Immature natural killer cell (primary cell): ENCODE measurements around the gene TRAK2. TPM values are rescaled to one million over a fixed set of nuclear protein-coding genes. Genes with fewer than 3 reads are reported as not detected.
A peak's percentile ranks its signal among the peaks of the same experiment; 100 is the strongest.
"Not testable (repeated sequence)": the region's sequence is repeated elsewhere in the genome, so short reads cannot be mapped to it uniquely, and the experiment has no call there.

Experiments used
- DNase-seq, 3 donors: peaks; one replicate each; pipeline ENCODE4 v3.0.0; 2022; ENCODE audit warnings: mixed read lengths in 1 of 3
- H3K27ac Mint-ChIP-seq, 6 donors: one replicate each; pipeline ENCODE4 v1.8.0; 2020; ENCODE audit warnings: mixed read lengths in 6 of 6, mild to moderate bottlenecking in 5 of 6, inconsistent platforms in 4 of 6, moderate library complexity in 3 of 6
- H3K27me3 Mint-ChIP-seq, 3 donors: one replicate each; pipeline ENCODE4 v1.8.0; 2020 to 2021; ENCODE audit warnings: low read depth in 3 of 3, mild to moderate bottlenecking in 3 of 3, mixed read lengths in 3 of 3, moderate library complexity in 3 of 3, inconsistent platforms in 1 of 3
- H3K36me3 Mint-ChIP-seq, 3 donors: one replicate each; pipeline ENCODE4 v1.8.0; 2020; ENCODE audit warnings: mixed read lengths in 3 of 3, inconsistent platforms in 2 of 3, mild to moderate bottlenecking in 2 of 3
- H3K4me1 Mint-ChIP-seq, 2 donors: one replicate each; pipeline ENCODE4 v1.8.0; 2020; ENCODE audit warnings: inconsistent platforms in 2 of 2, mild to moderate bottlenecking in 2 of 2, mixed read lengths in 2 of 2, moderate library complexity in 1 of 2
- H3K4me3 Mint-ChIP-seq, 5 donors: one replicate each; pipeline ENCODE4 v1.8.0; 2020; ENCODE audit warnings: mild to moderate bottlenecking in 5 of 5, mixed read lengths in 5 of 5, inconsistent platforms in 3 of 5, moderate library complexity in 3 of 5
- H3K9me3 Mint-ChIP-seq, 6 donors: one replicate each; pipeline ENCODE4 v1.8.0; 2020; ENCODE audit warnings: mild to moderate bottlenecking in 6 of 6, mixed read lengths in 6 of 6, inconsistent platforms in 4 of 6, moderate library complexity in 3 of 6
- polyA plus RNA-seq, 3 donors: library from polyadenylated mRNA; unstranded; fragments of 300-500 nt; fragmentation: Illumina TruSeq; gene quantifications; one replicate each; pipeline ENCODE4 v1.2.3, GENCODE V29; 2021

Gene TRAK2, protein sequence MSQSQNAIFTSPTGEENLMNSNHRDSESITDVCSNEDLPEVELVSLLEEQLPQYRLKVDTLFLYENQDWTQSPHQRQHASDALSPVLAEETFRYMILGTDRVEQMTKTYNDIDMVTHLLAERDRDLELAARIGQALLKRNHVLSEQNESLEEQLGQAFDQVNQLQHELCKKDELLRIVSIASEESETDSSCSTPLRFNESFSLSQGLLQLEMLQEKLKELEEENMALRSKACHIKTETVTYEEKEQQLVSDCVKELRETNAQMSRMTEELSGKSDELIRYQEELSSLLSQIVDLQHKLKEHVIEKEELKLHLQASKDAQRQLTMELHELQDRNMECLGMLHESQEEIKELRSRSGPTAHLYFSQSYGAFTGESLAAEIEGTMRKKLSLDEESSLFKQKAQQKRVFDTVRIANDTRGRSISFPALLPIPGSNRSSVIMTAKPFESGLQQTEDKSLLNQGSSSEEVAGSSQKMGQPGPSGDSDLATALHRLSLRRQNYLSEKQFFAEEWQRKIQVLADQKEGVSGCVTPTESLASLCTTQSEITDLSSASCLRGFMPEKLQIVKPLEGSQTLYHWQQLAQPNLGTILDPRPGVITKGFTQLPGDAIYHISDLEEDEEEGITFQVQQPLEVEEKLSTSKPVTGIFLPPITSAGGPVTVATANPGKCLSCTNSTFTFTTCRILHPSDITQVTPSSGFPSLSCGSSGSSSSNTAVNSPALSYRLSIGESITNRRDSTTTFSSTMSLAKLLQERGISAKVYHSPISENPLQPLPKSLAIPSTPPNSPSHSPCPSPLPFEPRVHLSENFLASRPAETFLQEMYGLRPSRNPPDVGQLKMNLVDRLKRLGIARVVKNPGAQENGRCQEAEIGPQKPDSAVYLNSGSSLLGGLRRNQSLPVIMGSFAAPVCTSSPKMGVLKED
- polyA plus RNA-seq: 10 to 100 TPM; 14.4 to 35.7 (median 18.7) TPM

DNA sequence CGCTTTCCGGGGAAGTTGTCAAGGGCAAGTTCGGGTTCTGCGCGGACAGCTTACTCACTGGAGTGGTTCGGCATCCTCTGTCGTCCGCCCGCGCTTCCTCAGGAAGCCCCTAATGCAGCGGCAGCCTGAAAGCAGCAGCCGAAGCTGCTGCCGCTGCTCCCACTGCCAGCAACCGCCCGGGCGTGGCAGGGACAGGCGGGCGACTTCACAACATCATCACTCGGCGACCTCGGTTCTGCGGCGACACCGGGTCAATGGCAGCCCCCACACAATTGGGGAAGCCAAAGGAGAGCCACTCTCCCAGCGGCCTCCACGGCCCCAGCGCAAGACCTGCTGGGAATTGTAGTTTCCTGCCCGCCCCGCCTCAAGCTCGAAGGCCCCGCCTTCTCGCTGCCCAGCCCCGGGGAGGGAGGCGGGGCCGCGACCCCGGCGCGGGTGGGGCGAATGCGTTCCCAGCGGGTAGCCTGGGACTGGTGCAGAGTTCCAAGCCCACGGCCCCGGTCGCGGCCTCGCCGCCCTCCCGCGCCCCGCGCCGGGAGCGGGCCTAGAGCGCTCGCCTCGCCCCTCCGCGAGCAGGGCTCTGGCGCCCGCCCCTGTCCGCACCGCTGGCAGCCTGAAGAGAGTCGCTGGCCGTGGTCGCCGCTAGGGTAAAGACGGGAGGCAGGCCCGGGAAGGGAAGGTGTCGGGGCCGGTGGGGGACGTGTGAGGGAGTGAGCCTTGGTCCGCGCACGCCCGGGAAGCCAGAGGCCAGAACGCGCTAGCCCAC, at the start of gene TRAK2, which contains the start of gene STRADB:
TRAK2 (minus strand) TSS at position 167 of the 766 bp plus-strand sequence. CDS start 30,951 bp downstream, outside the sequence.
STRADB (plus strand) TSS at position 449 of the 766 bp plus-strand sequence. CDS start 3,101 bp downstream, outside the sequence.
- Mint-ChIP-seq H3K9me3 (no peaks in the 10 kb centered on the region), H3K4me3 (peak within 1 kb of the TSS; percentile 94 to 98 (median 96)), H3K36me3 (peaks cover 0 to 8% (median 0%) of the 10 kb centered on the region in 3 donors), H3K27me3 (peaks cover 0 to 4% (median 3%) of the 10 kb centered on the region in 3 donors), H3K4me1 (peaks cover 32 to 58% of the 10 kb centered on the region in 2 donors), H3K27ac (peak within 1 kb of the TSS; percentile 88 to 97 (median 94))
- DNase-seq: peak; percentile 94 to 95 (median 95)

DNA sequence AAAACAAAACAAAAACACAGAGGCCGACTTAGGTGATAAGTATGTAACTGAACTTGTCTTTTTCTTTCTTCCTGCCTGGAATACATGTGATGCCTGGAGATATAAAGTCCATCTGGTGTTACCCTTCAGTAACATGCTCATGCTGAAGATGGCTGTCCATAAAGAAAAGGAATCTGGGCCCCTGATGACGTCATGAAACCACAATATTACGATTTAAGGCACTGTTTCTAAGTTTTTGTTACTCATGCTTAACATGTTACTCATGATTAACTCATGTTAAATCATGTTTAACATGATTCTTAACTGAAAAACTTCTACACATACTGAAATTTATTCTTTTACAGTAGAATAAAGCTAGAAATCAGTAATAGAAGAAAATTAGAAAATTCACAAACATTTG, 49.3 kb upstream of the TRAK2 start:
- Mint-ChIP-seq H3K36me3 (peaks cover 16 to 24% (median 18%) of the 10 kb centered on the region in 3 donors), H3K4me3 (no peak overlapping the region), H3K9me3 (peaks cover 2 to 20% (median 12%) of the 10 kb centered on the region in 6 donors), H3K4me1 (no peaks in the 10 kb centered on the region), H3K27ac (no peak overlapping the region), H3K27me3 (peaks cover 2 to 6% (median 5%) of the 10 kb centered on the region in 3 donors)
- DNase-seq: no peak

DNA sequence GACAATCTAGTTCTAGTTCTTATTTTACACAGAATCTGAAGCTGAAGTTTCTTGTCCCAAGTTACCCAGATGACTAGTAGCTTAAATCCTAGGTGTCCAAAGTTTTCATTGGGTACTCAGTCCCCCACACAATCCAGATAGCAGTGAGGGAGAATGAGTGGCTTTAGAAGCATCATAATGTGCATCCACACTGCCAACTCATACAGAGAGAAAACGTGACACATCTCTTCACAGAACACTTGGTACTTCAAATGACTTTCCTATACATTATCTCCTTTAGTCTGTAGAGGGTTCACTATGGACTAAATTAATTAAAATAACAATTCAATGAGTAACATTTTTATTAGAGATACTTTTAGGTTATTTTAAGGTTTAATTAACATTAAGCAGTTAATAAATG, 45.5 kb upstream of the TRAK2 start:
- H3K27me3 Mint-ChIP-seq: peaks cover 3 to 5% (median 4%) of the 10 kb centered on the region in 3 donors
- H3K36me3 Mint-ChIP-seq: peaks cover 0 to 15% (median 9%) of the 10 kb centered on the region in 3 donors
- H3K27ac Mint-ChIP-seq: no peak overlapping the region
- DNase-seq: no peak
- H3K4me1 Mint-ChIP-seq: no peaks in the 10 kb centered on the region
- H3K9me3 Mint-ChIP-seq: no peaks in the 10 kb centered on the region
- H3K4me3 Mint-ChIP-seq: no peak overlapping the region

DNA sequence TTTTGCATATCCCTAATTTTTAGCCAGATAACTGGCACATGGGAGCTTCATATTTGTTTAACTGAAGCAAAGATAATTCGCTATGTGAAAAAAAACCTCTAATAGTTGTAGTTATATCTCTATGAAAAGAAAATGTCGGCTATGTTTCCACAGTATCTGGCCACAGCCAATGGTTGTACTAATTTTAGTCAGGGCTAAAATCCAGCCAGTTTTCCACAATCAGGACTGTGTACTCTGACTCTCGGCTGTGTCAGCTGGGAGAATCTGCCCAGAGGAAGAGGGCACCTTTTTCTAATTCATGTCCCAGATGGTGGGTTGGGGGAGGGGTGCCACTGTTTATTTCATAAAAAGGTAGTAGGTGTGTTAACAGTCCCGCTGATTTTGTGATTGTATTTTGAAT, 39.0 kb upstream of the TRAK2 start:
- no peak for DNase-seq
- H3K9me3 Mint-ChIP-seq: no peaks in the 10 kb centered on the region
- H3K4me1 Mint-ChIP-seq: no peaks in the 10 kb centered on the region
- peaks cover 2 to 5% (median 3%) of the 10 kb centered on the region in 3 donors for H3K27me3 Mint-ChIP-seq
- peaks cover 0 to 4% (median 0%) of the 10 kb centered on the region in 3 donors for H3K36me3 Mint-ChIP-seq
- no peak overlapping the region for H3K4me3 Mint-ChIP-seq
- no peak overlapping the region for H3K27ac Mint-ChIP-seq

DNA sequence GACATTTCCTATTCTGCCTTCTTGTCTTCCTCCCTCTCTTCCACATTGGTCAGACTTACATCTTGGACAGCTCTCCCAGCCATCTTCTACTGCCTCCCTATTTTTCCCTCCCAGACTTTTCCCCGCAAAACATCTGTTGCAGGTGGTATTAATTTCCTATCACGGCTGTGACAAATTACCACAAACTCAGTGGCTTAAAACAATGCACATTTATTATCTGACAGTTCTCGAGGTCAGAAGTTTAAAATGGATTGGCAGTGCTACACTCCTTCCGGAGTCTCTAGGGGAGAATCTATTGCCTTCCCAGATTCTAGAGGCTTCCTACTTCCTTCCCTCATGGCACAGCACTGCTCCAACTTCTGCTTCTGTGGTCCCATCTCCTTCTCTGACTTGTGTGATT, 33.5 kb upstream of the TRAK2 start:
- H3K9me3 Mint-ChIP-seq: peaks cover 0 to 2% (median 0%) of the 10 kb centered on the region in 6 donors
- H3K27ac Mint-ChIP-seq: no peak overlapping the region
- peaks cover 4 to 15% (median 7%) of the 10 kb centered on the region in 3 donors for H3K36me3 Mint-ChIP-seq
- DNase-seq: no peak
- H3K27me3 Mint-ChIP-seq: peaks cover 2 to 5% (median 3%) of the 10 kb centered on the region in 3 donors
- H3K4me1 Mint-ChIP-seq: no peaks in the 10 kb centered on the region
- no peak overlapping the region for H3K4me3 Mint-ChIP-seq

DNA sequence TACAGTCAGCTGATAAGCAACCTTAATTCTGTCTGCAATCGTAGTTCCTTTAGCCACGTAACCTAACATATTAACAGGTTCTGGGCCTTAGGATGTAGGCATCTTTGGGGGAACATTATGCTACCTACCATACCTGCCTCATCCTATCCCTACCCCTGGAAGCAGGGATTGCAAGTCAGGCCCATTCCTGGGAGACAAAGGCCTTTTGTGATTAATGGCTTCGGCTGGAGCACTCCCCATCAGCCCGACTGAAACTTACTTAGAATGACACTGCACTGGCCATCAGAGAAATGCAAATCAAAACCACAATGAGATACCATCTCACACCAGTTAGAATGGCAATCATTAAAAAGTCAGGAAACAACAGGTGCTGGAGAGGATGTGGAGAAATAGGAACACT, 32.5 kb upstream of the TRAK2 start:
- H3K27ac Mint-ChIP-seq, H3K4me1 Mint-ChIP-seq, H3K4me3 Mint-ChIP-seq, H3K27me3 Mint-ChIP-seq, DNase-seq, H3K9me3 Mint-ChIP-seq: not testable (repeated sequence)
- peaks cover 4 to 15% (median 7%) of the 10 kb centered on the region in 3 donors for H3K36me3 Mint-ChIP-seq

DNA sequence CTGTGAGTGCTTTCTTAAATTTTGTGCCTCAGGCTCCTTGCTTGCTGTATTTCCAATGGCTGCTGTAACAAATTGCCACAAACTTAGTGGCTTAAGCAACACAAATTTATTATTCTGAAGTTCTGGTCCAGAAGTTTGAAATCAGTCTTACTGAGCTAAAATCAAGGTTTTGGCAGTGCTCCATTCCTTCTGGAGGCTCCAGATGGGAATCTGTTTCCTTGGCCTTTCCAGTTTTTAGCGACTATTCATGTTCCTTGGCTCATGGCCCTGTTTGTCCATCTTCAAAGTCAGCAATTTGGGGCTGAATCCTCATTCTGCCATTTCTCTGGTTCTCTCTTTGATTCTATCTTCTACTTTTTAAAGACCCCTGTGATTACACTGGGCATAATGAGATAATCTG, 32.1 kb upstream of the TRAK2 start:
- H3K4me1 Mint-ChIP-seq: no peaks in the 10 kb centered on the region
- H3K4me3 Mint-ChIP-seq: no peak overlapping the region
- H3K36me3 Mint-ChIP-seq: peaks cover 7 to 19% (median 10%) of the 10 kb centered on the region in 3 donors
- peaks cover 2 to 3% (median 3%) of the 10 kb centered on the region in 3 donors for H3K27me3 Mint-ChIP-seq
- H3K27ac Mint-ChIP-seq: no peak overlapping the region
- DNase-seq: no peak
- peaks cover 0 to 2% (median 0%) of the 10 kb centered on the region in 6 donors for H3K9me3 Mint-ChIP-seq

DNA sequence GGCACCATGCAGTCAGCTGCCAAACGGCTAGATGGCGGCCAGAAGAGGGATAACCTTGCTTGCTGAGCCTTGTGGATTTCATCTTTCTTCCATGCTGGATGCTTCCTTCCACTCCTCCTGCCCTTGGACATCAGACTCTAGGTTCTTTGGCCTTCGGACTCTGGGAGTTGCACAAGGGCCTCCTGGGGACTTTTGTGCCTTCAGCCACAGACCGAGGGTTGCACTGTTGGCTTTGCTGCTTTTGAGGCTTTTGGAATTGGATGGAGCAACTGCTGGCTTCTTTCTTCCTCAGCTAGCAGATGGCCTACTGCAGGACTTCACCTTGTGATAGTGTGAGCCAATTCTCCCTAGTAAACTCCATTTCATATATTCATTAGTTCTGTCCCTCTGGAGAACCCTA, 31.3 kb upstream of the TRAK2 start:
- H3K27me3 Mint-ChIP-seq: peaks cover 2 to 3% (median 3%) of the 10 kb centered on the region in 3 donors
- H3K27ac Mint-ChIP-seq: no peak overlapping the region
- no peak overlapping the region for H3K4me3 Mint-ChIP-seq
- peaks cover 0 to 2% (median 0%) of the 10 kb centered on the region in 6 donors for H3K9me3 Mint-ChIP-seq
- H3K4me1 Mint-ChIP-seq: no peaks in the 10 kb centered on the region
- DNase-seq: no peak
- peaks cover 11 to 24% (median 12%) of the 10 kb centered on the region in 3 donors for H3K36me3 Mint-ChIP-seq

DNA sequence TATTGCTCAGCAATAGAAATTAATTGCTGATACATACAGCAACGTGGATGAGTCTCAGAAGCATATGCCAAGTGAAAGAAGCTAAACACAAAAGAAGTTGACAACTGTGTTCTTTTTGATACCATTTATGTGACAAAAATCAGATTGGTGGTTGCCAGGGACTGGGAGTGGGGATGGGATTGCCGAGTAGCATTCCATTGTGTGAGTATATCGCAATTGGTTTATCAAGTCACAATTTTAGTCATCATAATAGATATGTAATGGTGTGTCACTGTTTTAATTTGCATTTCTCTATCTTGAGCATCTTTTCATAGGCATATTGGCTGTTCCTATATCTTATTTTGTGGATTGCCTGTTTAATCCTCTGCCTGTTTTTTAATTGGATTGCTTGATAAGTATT, 21.2 kb upstream of the TRAK2 start:
- Mint-ChIP-seq H3K4me1 (no peaks in the 10 kb centered on the region), H3K27ac (no peak overlapping the region), H3K4me3 (no peak overlapping the region), H3K27me3 (no peaks in the 10 kb centered on the region), H3K9me3 (no peaks in the 10 kb centered on the region), H3K36me3 (peaks cover 32 to 72% (median 56%) of the 10 kb centered on the region in 3 donors)
- no peak for DNase-seq

DNA sequence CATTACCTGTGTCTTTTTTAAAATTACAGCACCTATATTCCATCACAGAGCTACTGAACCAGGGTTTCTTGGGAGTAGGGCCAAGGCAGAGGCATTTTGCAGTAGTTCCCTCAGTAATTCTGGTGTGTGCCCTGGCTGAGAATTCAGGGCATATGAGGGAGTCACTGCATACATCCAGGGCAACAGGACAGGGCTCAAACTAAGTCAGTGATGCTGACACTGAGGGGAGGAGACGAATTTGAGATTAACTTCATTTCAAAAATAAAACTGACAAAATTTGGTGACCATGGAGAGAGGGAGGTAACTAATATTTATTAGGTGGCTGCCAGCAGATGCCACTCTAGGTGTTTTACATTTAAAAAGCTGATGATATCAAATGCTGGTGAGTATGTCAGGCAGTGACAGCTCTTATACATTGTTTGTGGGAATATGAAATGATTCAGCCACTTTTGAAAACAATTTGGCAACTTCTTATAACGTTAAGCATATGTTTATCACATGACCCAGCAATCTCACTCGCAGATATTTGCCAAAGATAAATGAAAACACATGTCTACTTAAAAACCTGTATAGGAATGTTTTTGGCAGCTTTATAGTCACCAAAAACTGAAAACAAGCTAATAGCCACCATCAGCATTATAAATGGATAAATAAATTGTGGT, 20.6 kb upstream of the TRAK2 start:
- Mint-ChIP-seq H3K36me3 (peaks cover 35 to 75% (median 56%) of the 10 kb centered on the region in 3 donors), H3K4me1 (no peaks in the 10 kb centered on the region), H3K27me3 (no peaks in the 10 kb centered on the region), H3K9me3 (no peaks in the 10 kb centered on the region), H3K27ac (no peak overlapping the region), H3K4me3 (no peak overlapping the region)
- DNase-seq: no peak

DNA sequence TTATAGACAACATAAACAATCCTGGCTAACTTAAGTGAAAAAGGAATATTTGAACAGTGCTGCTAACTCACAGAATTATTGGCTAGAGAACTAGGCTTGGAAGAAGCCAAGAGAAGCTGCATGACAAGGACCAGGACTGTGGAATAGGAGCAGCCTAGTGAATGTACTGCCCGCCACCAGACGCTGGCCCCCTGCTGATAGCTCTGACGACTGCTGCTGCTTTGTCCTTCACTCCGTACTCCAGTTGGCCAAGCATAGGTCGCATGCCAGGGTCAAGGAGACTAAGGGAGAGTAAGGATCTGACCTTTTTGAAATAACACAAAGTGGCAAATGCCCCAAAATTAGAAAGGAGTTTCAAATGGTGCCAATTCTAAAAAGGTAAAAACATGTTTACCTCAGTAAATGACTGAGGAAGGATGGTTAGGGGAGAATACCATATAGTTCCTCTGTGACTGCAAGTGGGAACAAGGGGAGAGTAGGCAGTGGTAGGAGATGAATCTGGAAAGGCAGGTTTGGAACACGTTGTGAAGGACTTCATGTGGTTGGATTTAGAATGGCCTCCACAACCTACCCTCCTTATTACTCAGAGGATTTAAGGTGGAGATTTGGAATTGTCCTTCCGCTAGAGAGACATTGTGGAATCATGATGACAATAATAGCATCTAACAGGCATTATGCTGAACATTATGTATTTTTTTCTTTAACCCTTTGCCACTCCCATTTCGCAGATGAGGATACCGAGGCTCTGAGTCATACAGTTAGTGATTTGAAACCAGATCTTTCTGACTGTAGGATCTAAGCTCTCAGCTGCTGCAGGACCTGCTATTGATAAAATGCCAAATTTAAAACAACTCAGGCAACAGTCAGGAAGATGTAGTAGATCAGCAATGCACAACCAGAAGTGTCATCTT, 19.8 kb upstream of the TRAK2 start:
- H3K4me3 Mint-ChIP-seq: no peak overlapping the region
- H3K36me3 Mint-ChIP-seq: peaks cover 35 to 74% (median 55%) of the 10 kb centered on the region in 3 donors
- H3K27ac Mint-ChIP-seq: no peak overlapping the region
- H3K27me3 Mint-ChIP-seq: no peaks in the 10 kb centered on the region
- no peaks in the 10 kb centered on the region for H3K4me1 Mint-ChIP-seq
- DNase-seq: no peak
- H3K9me3 Mint-ChIP-seq: no peaks in the 10 kb centered on the region

DNA sequence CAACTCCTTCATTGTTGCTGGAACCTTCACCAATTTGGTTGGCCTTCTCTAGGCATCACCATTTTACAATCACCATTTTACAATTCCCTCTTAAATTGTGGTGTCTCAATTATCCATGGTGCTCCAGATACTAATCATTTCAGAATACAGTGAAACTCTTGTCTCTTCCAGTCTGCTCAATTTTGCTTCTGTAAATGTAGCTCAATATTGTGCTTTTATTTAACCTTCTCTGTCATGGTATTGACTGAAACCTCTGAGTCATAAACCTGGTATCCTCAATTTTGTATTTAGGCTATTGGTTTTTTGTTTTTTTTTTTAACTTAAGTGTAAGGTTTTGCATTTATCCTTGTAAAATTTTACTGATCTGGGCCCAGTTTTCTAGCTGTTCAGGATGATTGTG, 16.4 kb upstream of the TRAK2 start:
- Mint-ChIP-seq H3K4me1 (no peaks in the 10 kb centered on the region), H3K4me3 (no peak overlapping the region), H3K9me3 (no peaks in the 10 kb centered on the region), H3K27ac (no peak overlapping the region), H3K36me3 (peaks cover 26 to 64% (median 41%) of the 10 kb centered on the region in 3 donors), H3K27me3 (no peaks in the 10 kb centered on the region)
- no peak for DNase-seq
